NT2/D1 (cell line): ENCODE measurements around the gene SCN3B.

Source experiments
- SUZ12 ChIP-seq: IDR thresholded peaks from 2 replicates; pipeline ENCODE4 v1.6.1; 2011; ENCODE audit not compliant: insufficient read length, insufficient read depth; ENCODE audit errors: extremely low read depth
- YY1 ChIP-seq: IDR thresholded peaks from 2 replicates; pipeline ENCODE4 v1.6.1; 2011; ENCODE audit not compliant: insufficient read length, insufficient read depth
- ZNF274 ChIP-seq: IDR thresholded peaks from 2 replicates; pipeline ENCODE4 v1.6.1; 2011; ENCODE audit warnings: mild to moderate bottlenecking, low read depth, low read length

- TF ChIP-seq ZNF274 (no peak), YY1 (no peak), SUZ12 (no peak)
Measured at GRCh38 chr11:123601136-123601535, 53.3 kb downstream of the SCN3B start.
